H1 (cell line): Measurements from ENCODE around the gene ZNF23. TPM values are rescaled to one million over a fixed set of nuclear protein-coding genes. Genes with fewer than 3 reads are reported as not detected.

Experiments
- CTCF ChIA-PET: fragments of 300-600 bp; sonication (Branson Sonifier 250); formaldehyde crosslinking; loops from one replicate; lab custom pipeline; 2021; ENCODE audit not compliant: partially characterized antibody; lab: Charles Lee
- POLR2A ChIA-PET: fragments of 300-600 bp; sonication (Branson Sonifier 250); formaldehyde crosslinking; loops from one replicate; lab custom pipeline; 2021; ENCODE audit warnings: inconsistent platforms; ENCODE audit not compliant: partially characterized antibody; lab: Charles Lee
- DNase-seq, 2 experiments: peaks; one replicate each; pipeline versions ENCODE4 v3.0.0 to v3.0.0-alpha.2; 2010 to 2022; ENCODE audit warnings: low spot score in 2 of 2, low read depth in 1 of 2, mixed read lengths in 1 of 2
- FAIRE-seq: peaks from 2 replicates; lab custom pipeline; 2011; peaks lifted over from hg19 to GRCh38; lab: Jason Lieb, UNC
- H2AFZ ChIP-seq: 2 replicates; pipeline ENCODE4 v1.8.1; 2012; ENCODE audit warnings: low read length, inconsistent platforms
- H2AK5ac ChIP-seq: 2 replicates; pipeline ENCODE4 v1.6.1; 2013; ENCODE audit warnings: low read depth, low read length
- H2BK120ac ChIP-seq: replicated peaks from 2 replicates; pipeline ENCODE3; 2013; ENCODE audit warnings: low read depth, low read length, inconsistent platforms
- H2BK12ac ChIP-seq: 2 replicates; pipeline ENCODE4 v1.6.1; 2013; ENCODE audit warnings: low read depth, low read length
- H2BK15ac ChIP-seq: 2 replicates; pipeline ENCODE4 v1.6.1; 2013; ENCODE audit warnings: low read length
- H2BK20ac ChIP-seq: 2 replicates; pipeline ENCODE4 v1.6.1; 2013; ENCODE audit warnings: low read length
- H2BK5ac ChIP-seq: 2 replicates; pipeline ENCODE4 v1.6.1; 2013; ENCODE audit warnings: low read depth, low read length
- H3K14ac ChIP-seq: 2 replicates; pipeline ENCODE4 v1.6.1; 2013; ENCODE audit warnings: inconsistent platforms; ENCODE audit not compliant: insufficient read length
- H3K18ac ChIP-seq: 2 replicates; pipeline ENCODE4 v1.6.1; 2013; ENCODE audit warnings: low read length; ENCODE audit errors: extremely low read depth
- H3K23ac ChIP-seq: 2 replicates; pipeline ENCODE4 v1.6.1; 2013; ENCODE audit warnings: inconsistent platforms; ENCODE audit not compliant: insufficient read length
- H3K23me2 ChIP-seq: 2 replicates; pipeline ENCODE4 v1.6.1; 2013; ENCODE audit warnings: low read depth, low read length
- H3K27ac ChIP-seq: 2 replicates; pipeline ENCODE4 v1.6.1; 2011; ENCODE audit warnings: low read depth, low read length, inconsistent platforms
- H3K27me3 ChIP-seq, 4 experiments: replicated peaks in 1 of 4; 1 replicate in 1 of 4; 2 replicates in 3 of 4; pipeline versions ENCODE4 v1.6.1 to v1.8.1; 2011 to 2013; ENCODE audit warnings: low read length in 3 of 4, mild to moderate bottlenecking in 3 of 4, inconsistent platforms in 2 of 4, mixed read lengths in 2 of 4, moderate library complexity in 1 of 4; ENCODE audit not compliant: control insufficient read depth in 3 of 4, insufficient read depth in 3 of 4; ENCODE audit errors: extremely low read depth in 1 of 4
- H3K36me3 ChIP-seq, 4 experiments: 2 replicates each; pipeline versions ENCODE4 v1.6.1 to v1.8.1; 2011 to 2013; ENCODE audit warnings: mild to moderate bottlenecking in 4 of 4, low read length in 3 of 4, moderate library complexity in 2 of 4, control low read depth in 1 of 4, inconsistent platforms in 1 of 4; ENCODE audit not compliant: insufficient read depth in 4 of 4, control insufficient read depth in 2 of 4
- H3K4ac ChIP-seq: replicated peaks from 2 replicates; pipeline ENCODE3; 2013; ENCODE audit warnings: low read length, low read depth, mixed read lengths, inconsistent platforms; ENCODE audit not compliant: insufficient read length
- H3K4me1 ChIP-seq, 4 experiments: replicated peaks in 1 of 4; 1 replicate in 1 of 4; 2 replicates in 3 of 4; pipeline versions ENCODE4 v1.6.1 to v1.8.1; 2011 to 2013; ENCODE audit warnings: low read length in 3 of 4, inconsistent platforms in 2 of 4, mixed read lengths in 1 of 4; ENCODE audit not compliant: insufficient read depth in 4 of 4, control insufficient read depth in 3 of 4
- H3K4me2 ChIP-seq, 2 experiments: 2 replicates each; pipeline versions ENCODE4 v1.6.1 to v1.8.1; 2011 to 2013; ENCODE audit warnings: low read depth in 2 of 2, low read length in 2 of 2, control low read depth in 1 of 2, inconsistent platforms in 1 of 2, mild to moderate bottlenecking in 1 of 2; ENCODE audit not compliant: insufficient read depth in 1 of 2
- H3K4me3 ChIP-seq, 4 experiments: fragments of 200-600, 300-600 bp in 1 of 4; sonication (generic), shearing (Covaris generic), sonication (Bioruptor Twin) in 1 of 4; 2 replicates each; pipeline versions ENCODE4 v1.5.1 to v1.8.1; 2011 to 2016; ENCODE audit warnings: low read length in 4 of 4, low read depth in 3 of 4, control low read depth in 2 of 4, inconsistent platforms in 2 of 4, mild to moderate bottlenecking in 2 of 4, mixed read lengths in 1 of 4, moderate library complexity in 1 of 4; ENCODE audit not compliant: insufficient read depth in 2 of 4; ENCODE audit errors: extremely low read depth in 1 of 4
- H3K56ac ChIP-seq: replicated peaks from 2 replicates; pipeline ENCODE3; 2013; ENCODE audit warnings: low read depth, mild to moderate bottlenecking, mixed read lengths, low read length, inconsistent platforms; ENCODE audit not compliant: insufficient read length
- H3K79me1 ChIP-seq: 2 replicates; pipeline ENCODE4 v1.6.1; 2013; ENCODE audit warnings: low read depth, low read length, control low read depth
- H3K79me2 ChIP-seq, 2 experiments: 2 replicates each; pipeline versions ENCODE4 v1.6.1 to v1.8.1; 2012 to 2013; ENCODE audit warnings: low read length in 2 of 2, mild to moderate bottlenecking in 2 of 2, inconsistent platforms in 1 of 2; ENCODE audit not compliant: insufficient read depth in 2 of 2, control insufficient read depth in 1 of 2
- H3K9ac ChIP-seq, 4 experiments: replicated peaks in 1 of 4; 1 replicate in 1 of 4; 2 replicates in 3 of 4; pipeline versions ENCODE4 v1.6.1 to v1.8.1; 2011 to 2013; ENCODE audit warnings: low read depth in 3 of 4, low read length in 3 of 4, control low read depth in 2 of 4, mild to moderate bottlenecking in 2 of 4, moderate library complexity in 2 of 4, inconsistent platforms in 1 of 4; ENCODE audit errors: extremely low read depth in 1 of 4
- H3K9me3 ChIP-seq, 2 experiments: 2 replicates each; pipeline versions ENCODE4 v1.6.1 to v1.8.1; 2012 to 2013; ENCODE audit warnings: mild to moderate bottlenecking in 2 of 2, moderate library complexity in 2 of 2, control low read depth in 1 of 2, inconsistent platforms in 1 of 2, low read depth in 1 of 2, low read length in 1 of 2, mixed read lengths in 1 of 2; ENCODE audit not compliant: insufficient read depth in 2 of 2
- H4K20me1 ChIP-seq, 2 experiments: replicated peaks in 1 of 2; 2 replicates each; pipeline versions ENCODE3 to v1.8.1; 2011 to 2013; ENCODE audit warnings: inconsistent platforms in 2 of 2, low read length in 2 of 2, mild to moderate bottlenecking in 1 of 2; ENCODE audit not compliant: insufficient read depth in 2 of 2, control insufficient read depth in 1 of 2
- H4K5ac ChIP-seq: 2 replicates; pipeline ENCODE4 v1.6.1; 2013; ENCODE audit warnings: low read length, low read depth, mixed read lengths, inconsistent platforms; ENCODE audit not compliant: insufficient read length
- H4K8ac ChIP-seq: 2 replicates; pipeline ENCODE4 v1.8.0; 2013; ENCODE audit warnings: mild to moderate bottlenecking, moderate library complexity, low read length, inconsistent platforms; ENCODE audit not compliant: insufficient read depth; ENCODE audit errors: extremely low read depth
- H4K91ac ChIP-seq: replicated peaks from 2 replicates; pipeline ENCODE3; 2013; ENCODE audit warnings: low read length, mixed read lengths, inconsistent platforms; ENCODE audit not compliant: insufficient read length
- EGR1 ChIP-seq: IDR thresholded peaks from 2 replicates; pipeline ENCODE4 v1.6.1; 2011; ENCODE audit warnings: low read depth, low read length, borderline replicate concordance
- GTF2F1 ChIP-seq: IDR thresholded peaks from 2 replicates; pipeline ENCODE4 v1.6.1; 2012; ENCODE audit warnings: low read depth, low read length, improper control_type of control experiment, borderline replicate concordance
- KDM1A ChIP-seq: fragments of 200-600, 300-600 bp; sonication (generic); IDR thresholded peaks from 2 replicates; pipeline ENCODE4 v1.7.1; 2016; ENCODE audit warnings: mild to moderate bottlenecking, low read length, borderline replicate concordance
- RFX5 ChIP-seq: IDR thresholded peaks from 2 replicates; pipeline ENCODE4 v1.6.1; 2011; ENCODE audit warnings: low read depth, low read length, improper control_type of control experiment, borderline replicate concordance
- TAF1 ChIP-seq: IDR thresholded peaks from 2 replicates; pipeline ENCODE4 v1.6.1; 2011; ENCODE audit warnings: mild to moderate bottlenecking, low read depth, low read length
- WGBS, 2 experiments: shearing (Covaris generic) in 1 of 2; methylation state at CpG; one replicate each; pipeline versions ENCODE4 v1.1.6 to v1.1.7; 2013 to 2015; ENCODE audit warnings: low lambda C conversion rate in 2 of 2, mixed read lengths in 2 of 2, inconsistent platforms in 1 of 2, low coverage in 1 of 2, missing lambda C conversion rate in 1 of 2; ENCODE audit not compliant: insufficient replicate concordance in 2 of 2, insufficient coverage in 1 of 2, insufficient read length in 1 of 2; ENCODE audit errors: extremely low coverage in 1 of 2, missing lambda C conversion rate in 1 of 2; 5-methylcytosine and 5-hydroxymethylcytosine counted together
- polyA plus RNA-seq, 7 experiments: library from polyadenylated mRNA; depleted of rRNA in 3 of 7; stranded (reverse) in 5 of 7; unstranded in 2 of 7; fragments of >200 nt in 5 of 7; fragments of 200-250 nt in 2 of 7; gene quantifications; 1 replicate in 5 of 7; 2 replicates in 1 of 7; 4 replicates in 1 of 7; pipeline versions ENCODE4 v1.2.1 to v1.2.3, GENCODE V29; 2011 to 2013; ENCODE audit warnings: missing spikeins in 2 of 7, mixed read lengths in 2 of 7
- total RNA-seq: library from RNA; stranded (reverse); fragmentation: NEBNext Ultra II Directional; extraction: Animal tissue kit (Norgen Biotek cat#: 25700); gene quantifications from 2 replicates; pipeline ENCODE4 v1.2.1, GENCODE V29; 2021
- TF ChIP-seq, protein P1 (sequence below), 3 experiments: IDR thresholded peaks; 1 replicate in 2 of 3; 2 replicates in 1 of 3; pipeline versions ENCODE4 v1.5.1 to v1.6.1; 2011; ENCODE audit warnings: low read length in 3 of 3, mild to moderate bottlenecking in 3 of 3, inconsistent platforms in 2 of 3, low read depth in 1 of 3, moderate library complexity in 1 of 3; ENCODE audit not compliant: insufficient read depth in 1 of 3; ENCODE audit errors: control extremely low read depth in 1 of 3
- TF ChIP-seq, protein P2 (sequence below): IDR thresholded peaks from 2 replicates; pipeline ENCODE4 v1.6.1; 2012; ENCODE audit warnings: inconsistent platforms
- TF ChIP-seq, protein P3 (sequence below): IDR thresholded peaks from 2 replicates; pipeline ENCODE4 v1.6.1; 2012; ENCODE audit warnings: low read length, inconsistent platforms

The ZNF23 gene
- total and polyA plus RNA-seq, 2 of the 8 experiments (the other 6 are each of a cell fraction or from before 2014, with no cell fraction given) = 2.4 to 10.2 TPM

DNA sequence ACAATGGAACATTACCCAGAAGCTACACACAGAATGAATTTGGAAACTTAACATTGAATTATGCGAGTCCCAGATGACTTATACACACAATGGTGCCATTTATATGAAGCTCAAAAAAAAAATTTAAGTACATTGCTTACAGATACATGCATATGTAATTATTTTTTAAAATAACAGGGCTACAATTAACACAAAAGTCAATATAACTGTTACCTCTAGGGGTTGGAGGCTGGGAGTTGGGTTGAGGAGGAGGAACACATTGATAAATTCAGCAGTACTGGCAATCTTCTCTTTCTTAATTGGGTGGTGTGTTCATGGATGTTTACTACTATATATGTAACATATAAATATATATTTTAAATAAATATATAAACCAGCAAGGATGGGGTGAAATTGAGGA lies 1.1 kb downstream of the ZNF23 start:
- Histone ChIP-seq H4K5ac (no peak overlapping the region), H4K20me1 (peaks cover 0 to 5% of the 10 kb centered on the region in 2 experiments), H3K23ac (no peak overlapping the region), H3K79me2 (peaks cover 0 to 22% of the 10 kb centered on the region in 2 experiments; a peak in 3 of 4 replicates), H2AK5ac (no peak overlapping the region), H3K27ac (no peak overlapping the region), H2BK15ac (no peak overlapping the region), H3K56ac (no peak overlapping the region), H4K91ac (no peak overlapping the region), H3K4me1 (peaks cover 0 to 2% (median 0%) of the 10 kb centered on the region in 4 experiments; a peak in 1 of 7 replicates), H2BK12ac (no peak overlapping the region), H2BK20ac (no peak overlapping the region), H3K36me3 (peaks cover 0 to 4% (median 0%) of the 10 kb centered on the region in 4 experiments; a peak in 1 of 8 replicates), H3K79me1 (no peaks in the 10 kb centered on the region; the same call in 1 of the 2 replicates), H3K14ac (no peak overlapping the region), H2AFZ (no peak overlapping the region), H3K4me3 (peak overlapping the region; percentile 82 to 100 (median 98); a peak in 7 of 8 replicates), H3K4me2 (peak overlapping the region; percentile 63 to 98; a peak in 3 of 4 replicates), H2BK120ac (no peak overlapping the region), H3K27me3 (no peaks in the 10 kb centered on the region), H3K4ac (no peak overlapping the region), H3K23me2 (peaks cover 7% of the 10 kb centered on the region), H3K9ac (no peak overlapping the region), H3K9me3 (no peaks in the 10 kb centered on the region), H3K18ac (no peak overlapping the region), H4K8ac (no peak overlapping the region), H2BK5ac (no peak overlapping the region)
- CTCF ChIA-PET = interaction anchor here (1.1 to 2.5 kb wide), 2 partner anchors 34 to 40 kb away, joined by 3 to 13 read pairs; no protein-coding TSS in a partner anchor
- POLR2A ChIA-PET = interaction anchor here (0.7 to 0.8 kb wide), 2 partner anchors 24 to 65 kb away, joined by 3 to 4 read pairs; no protein-coding TSS in a partner anchor
- DNase-seq = no peak
- 88% methylated on average over 1 of the region's 1 CpG; no CpG with 5 or more reads in 1 of the 2 experiments for WGBS, 2 experiments
- FAIRE-seq = no peak
- TF ChIP-seq, protein P1, sequence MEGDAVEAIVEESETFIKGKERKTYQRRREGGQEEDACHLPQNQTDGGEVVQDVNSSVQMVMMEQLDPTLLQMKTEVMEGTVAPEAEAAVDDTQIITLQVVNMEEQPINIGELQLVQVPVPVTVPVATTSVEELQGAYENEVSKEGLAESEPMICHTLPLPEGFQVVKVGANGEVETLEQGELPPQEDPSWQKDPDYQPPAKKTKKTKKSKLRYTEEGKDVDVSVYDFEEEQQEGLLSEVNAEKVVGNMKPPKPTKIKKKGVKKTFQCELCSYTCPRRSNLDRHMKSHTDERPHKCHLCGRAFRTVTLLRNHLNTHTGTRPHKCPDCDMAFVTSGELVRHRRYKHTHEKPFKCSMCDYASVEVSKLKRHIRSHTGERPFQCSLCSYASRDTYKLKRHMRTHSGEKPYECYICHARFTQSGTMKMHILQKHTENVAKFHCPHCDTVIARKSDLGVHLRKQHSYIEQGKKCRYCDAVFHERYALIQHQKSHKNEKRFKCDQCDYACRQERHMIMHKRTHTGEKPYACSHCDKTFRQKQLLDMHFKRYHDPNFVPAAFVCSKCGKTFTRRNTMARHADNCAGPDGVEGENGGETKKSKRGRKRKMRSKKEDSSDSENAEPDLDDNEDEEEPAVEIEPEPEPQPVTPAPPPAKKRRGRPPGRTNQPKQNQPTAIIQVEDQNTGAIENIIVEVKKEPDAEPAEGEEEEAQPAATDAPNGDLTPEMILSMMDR (IDR thresholded peaks at IDR 0.05; ENCODE audit: control extremely low read depth in 1 of 3, insufficient read depth in 1 of 3, low read depth in 1 of 3, low read length in 3 of 3) = no peak
- TF ChIP-seq TAF1 (no peak), KDM1A (no peak), GTF2F1 (no peak), EGR1 (no peak), RFX5 (no peak)
- TF ChIP-seq, protein P2, sequence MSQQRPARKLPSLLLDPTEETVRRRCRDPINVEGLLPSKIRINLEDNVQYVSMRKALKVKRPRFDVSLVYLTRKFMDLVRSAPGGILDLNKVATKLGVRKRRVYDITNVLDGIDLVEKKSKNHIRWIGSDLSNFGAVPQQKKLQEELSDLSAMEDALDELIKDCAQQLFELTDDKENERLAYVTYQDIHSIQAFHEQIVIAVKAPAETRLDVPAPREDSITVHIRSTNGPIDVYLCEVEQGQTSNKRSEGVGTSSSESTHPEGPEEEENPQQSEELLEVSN = no peak
- TF ChIP-seq, protein P3, sequence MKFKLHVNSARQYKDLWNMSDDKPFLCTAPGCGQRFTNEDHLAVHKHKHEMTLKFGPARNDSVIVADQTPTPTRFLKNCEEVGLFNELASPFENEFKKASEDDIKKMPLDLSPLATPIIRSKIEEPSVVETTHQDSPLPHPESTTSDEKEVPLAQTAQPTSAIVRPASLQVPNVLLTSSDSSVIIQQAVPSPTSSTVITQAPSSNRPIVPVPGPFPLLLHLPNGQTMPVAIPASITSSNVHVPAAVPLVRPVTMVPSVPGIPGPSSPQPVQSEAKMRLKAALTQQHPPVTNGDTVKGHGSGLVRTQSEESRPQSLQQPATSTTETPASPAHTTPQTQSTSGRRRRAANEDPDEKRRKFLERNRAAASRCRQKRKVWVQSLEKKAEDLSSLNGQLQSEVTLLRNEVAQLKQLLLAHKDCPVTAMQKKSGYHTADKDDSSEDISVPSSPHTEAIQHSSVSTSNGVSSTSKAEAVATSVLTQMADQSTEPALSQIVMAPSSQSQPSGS = no peak
